ENCODE results near the gene ZBTB8A.

ZBTB8A gene

GRCh38 chr1:32489774-32490454, 49.3 kb upstream of the ZBTB8A start (continued):
- TF ChIP-seq, protein P1, sequence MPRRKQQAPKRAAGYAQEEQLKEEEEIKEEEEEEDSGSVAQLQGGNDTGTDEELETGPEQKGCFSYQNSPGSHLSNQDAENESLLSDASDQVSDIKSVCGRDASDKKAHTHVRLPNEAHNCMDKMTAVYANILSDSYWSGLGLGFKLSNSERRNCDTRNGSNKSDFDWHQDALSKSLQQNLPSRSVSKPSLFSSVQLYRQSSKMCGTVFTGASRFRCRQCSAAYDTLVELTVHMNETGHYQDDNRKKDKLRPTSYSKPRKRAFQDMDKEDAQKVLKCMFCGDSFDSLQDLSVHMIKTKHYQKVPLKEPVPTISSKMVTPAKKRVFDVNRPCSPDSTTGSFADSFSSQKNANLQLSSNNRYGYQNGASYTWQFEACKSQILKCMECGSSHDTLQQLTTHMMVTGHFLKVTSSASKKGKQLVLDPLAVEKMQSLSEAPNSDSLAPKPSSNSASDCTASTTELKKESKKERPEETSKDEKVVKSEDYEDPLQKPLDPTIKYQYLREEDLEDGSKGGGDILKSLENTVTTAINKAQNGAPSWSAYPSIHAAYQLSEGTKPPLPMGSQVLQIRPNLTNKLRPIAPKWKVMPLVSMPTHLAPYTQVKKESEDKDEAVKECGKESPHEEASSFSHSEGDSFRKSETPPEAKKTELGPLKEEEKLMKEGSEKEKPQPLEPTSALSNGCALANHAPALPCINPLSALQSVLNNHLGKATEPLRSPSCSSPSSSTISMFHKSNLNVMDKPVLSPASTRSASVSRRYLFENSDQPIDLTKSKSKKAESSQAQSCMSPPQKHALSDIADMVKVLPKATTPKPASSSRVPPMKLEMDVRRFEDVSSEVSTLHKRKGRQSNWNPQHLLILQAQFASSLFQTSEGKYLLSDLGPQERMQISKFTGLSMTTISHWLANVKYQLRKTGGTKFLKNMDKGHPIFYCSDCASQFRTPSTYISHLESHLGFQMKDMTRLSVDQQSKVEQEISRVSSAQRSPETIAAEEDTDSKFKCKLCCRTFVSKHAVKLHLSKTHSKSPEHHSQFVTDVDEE (CRISPR knock-in tag; IDR thresholded peaks at IDR 0.05): no peak
- TF ChIP-seq PPARA (CRISPR knock-in tag; IDR thresholded peaks at IDR 0.05; ENCODE audit: borderline replicate concordance): no peak
- no peak for TF ChIP-seq ARNTL (CRISPR knock-in tag; IDR thresholded peaks at IDR 0.05; ENCODE audit: borderline replicate concordance, low read depth)
- no peak for TF ChIP-seq ESRRG (CRISPR knock-in tag; IDR thresholded peaks at IDR 0.05)
- TF ChIP-seq BACH2 (CRISPR knock-in tag; IDR thresholded peaks at IDR 0.05; ENCODE audit: borderline replicate concordance): no peak
- no peak for TF ChIP-seq SNAI2 (CRISPR knock-in tag; IDR thresholded peaks at IDR 0.05)
- TF ChIP-seq ISL1 (CRISPR knock-in tag; IDR thresholded peaks at IDR 0.05): no peak
- TF ChIP-seq ZNF70 (CRISPR knock-in tag; IDR thresholded peaks at IDR 0.05): no peak
- no peak for TF ChIP-seq ZFP3 (CRISPR knock-in tag; IDR thresholded peaks at IDR 0.05)

DNA sequence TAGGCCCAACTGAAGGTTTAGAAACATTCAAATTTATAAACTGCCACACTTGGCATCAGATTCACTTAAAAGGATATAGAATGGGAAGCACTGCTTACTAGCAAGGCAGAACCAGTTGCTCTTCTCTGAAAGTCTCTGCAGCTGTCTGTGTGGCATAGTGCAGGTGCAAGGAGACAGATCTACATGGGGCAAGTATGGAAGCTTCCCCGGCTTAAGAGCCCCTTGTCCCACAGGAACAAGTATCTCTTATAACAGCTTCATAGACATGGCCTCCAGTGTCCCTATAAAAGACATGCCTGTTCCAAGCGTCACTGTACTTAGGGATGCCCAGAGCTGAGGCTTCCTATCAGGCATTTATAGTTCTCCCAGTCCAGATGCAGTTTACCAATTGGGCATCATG, 47.8 kb upstream of the ZBTB8A start:
- no peak for ATAC-seq
- TF ChIP-seq ESRRG (CRISPR knock-in tag; IDR thresholded peaks at IDR 0.05) (no peak), POU6F1 (CRISPR knock-in tag; IDR thresholded peaks at IDR 0.05; ENCODE audit: borderline replicate concordance, low read depth) (no peak), ZNF70 (CRISPR knock-in tag; IDR thresholded peaks at IDR 0.05) (no peak), PATZ1 (CRISPR knock-in tag; IDR thresholded peaks at IDR 0.05; ENCODE audit: borderline replicate concordance) (no peak), CREB5 (CRISPR knock-in tag; IDR thresholded peaks at IDR 0.05; ENCODE audit: low read depth) (no peak), ISL1 (CRISPR knock-in tag; IDR thresholded peaks at IDR 0.05) (no peak), ZC3H10 (CRISPR knock-in tag; IDR thresholded peaks at IDR 0.05) (no peak), BACH2 (CRISPR knock-in tag; IDR thresholded peaks at IDR 0.05; ENCODE audit: borderline replicate concordance) (no peak), ZFP3 (CRISPR knock-in tag; IDR thresholded peaks at IDR 0.05) (no peak), PPARA (CRISPR knock-in tag; IDR thresholded peaks at IDR 0.05; ENCODE audit: borderline replicate concordance) (no peak), ZFP30 (CRISPR knock-in tag; IDR thresholded peaks at IDR 0.05) (no peak), CSRNP3 (CRISPR knock-in tag; IDR thresholded peaks at IDR 0.05) (no peak), SNAI2 (CRISPR knock-in tag; IDR thresholded peaks at IDR 0.05) (no peak), GLIS3 (CRISPR knock-in tag; IDR thresholded peaks at IDR 0.05) (no peak)
- TF ChIP-seq, protein P1 (CRISPR knock-in tag; IDR thresholded peaks at IDR 0.05): no peak

Measured in SK-N-SH treated with all-trans-retinoic acid at 6 μM for 48 hours (cell line).